OCI-LY1 (cell line): Measurements from ENCODE around the gene ESPL1.

ENCODE experiments used
- H2AFZ ChIP-seq: fragments of 200-600 bp; sonication (generic), shearing (Covaris generic); 2 replicates; pipeline ENCODE4 v1.6.0; 2014; ENCODE audit warnings: antibody characterized with exemption, mild to moderate bottlenecking, low read length
- H3F3A ChIP-seq: fragments of 200-600 bp; sonication (generic), shearing (Covaris generic); 2 replicates; pipeline ENCODE4 v1.6.0; 2014; ENCODE audit warnings: mild to moderate bottlenecking, antibody characterized with exemption, low read length, moderate library complexity; ENCODE audit not compliant: insufficient read depth
- H3K27ac ChIP-seq: fragments of 200-600 bp; sonication (generic); 2 replicates; pipeline ENCODE4 v1.5.1; 2014; ENCODE audit warnings: low read length, mixed run types, mild to moderate bottlenecking, low read depth; ENCODE audit not compliant: poor library complexity, severe bottlenecking
- H3K27me3 ChIP-seq: fragments of 200-600 bp; sonication (generic); 2 replicates; pipeline ENCODE4 v1.6.0; 2014; ENCODE audit warnings: antibody characterized with exemption, mild to moderate bottlenecking, low read length, moderate library complexity; ENCODE audit not compliant: insufficient read depth
- H3K36me3 ChIP-seq: fragments of 200-600 bp; sonication (generic); 2 replicates; pipeline ENCODE4 v1.6.1; 2014; ENCODE audit warnings: mild to moderate bottlenecking, antibody characterized with exemption, low read length, moderate library complexity, mixed read lengths; ENCODE audit not compliant: insufficient read depth
- H3K4me1 ChIP-seq: fragments of 200-600 bp; sonication (generic); 2 replicates; pipeline ENCODE4 v1.5.1; 2014; ENCODE audit warnings: mild to moderate bottlenecking, low read length, moderate library complexity; ENCODE audit not compliant: insufficient read depth, severe bottlenecking
- H3K4me2 ChIP-seq: fragments of 200-600 bp; sonication (generic), shearing (Covaris generic); 2 replicates; pipeline ENCODE4 v1.6.1; 2014; ENCODE audit warnings: low read length
- H3K4me3 ChIP-seq: fragments of 200-600 bp; sonication (generic); 2 replicates; pipeline ENCODE4 v1.5.1; 2014; ENCODE audit warnings: low read length, low read depth, mild to moderate bottlenecking, mixed read lengths; ENCODE audit not compliant: poor library complexity, severe bottlenecking
- H3K79me2 ChIP-seq: fragments of 200-600 bp; shearing (Covaris generic); 2 replicates; pipeline ENCODE4 v1.6.1; 2016; ENCODE audit warnings: mixed run types, low read length, mixed read lengths; ENCODE audit not compliant: insufficient read depth
- H3K9ac ChIP-seq: fragments of 200-600 bp; sonication (generic), shearing (Covaris generic); 2 replicates; pipeline ENCODE4 v1.6.1; 2014; ENCODE audit warnings: mild to moderate bottlenecking, low read length, mixed read lengths
- H3K9me2 ChIP-seq: fragments of 200-600 bp; sonication (generic), shearing (Covaris generic); 2 replicates; pipeline ENCODE4 v1.6.1; 2014; ENCODE audit warnings: low read depth, mild to moderate bottlenecking, low read length, mixed read lengths
- H3K9me3 ChIP-seq: fragments of 200-600 bp; shearing (Covaris generic); 2 replicates; pipeline ENCODE4 v1.6.1; 2014; ENCODE audit warnings: low read length, mixed read lengths
- H4K20me1 ChIP-seq: fragments of 200-600 bp; sonication (generic), shearing (Covaris generic); 2 replicates; pipeline ENCODE4 v1.6.0; 2016; ENCODE audit warnings: mild to moderate bottlenecking, low read length; ENCODE audit not compliant: insufficient read depth
- EZH2 ChIP-seq: fragments of 200-600 bp; sonication (generic), shearing (Covaris generic); IDR thresholded peaks from 2 replicates; pipeline ENCODE4 v1.8.0; 2017; ENCODE audit warnings: borderline replicate concordance, mixed run types, mild to moderate bottlenecking, antibody characterized with exemption, low read length, moderate library complexity, mixed read lengths
- TF ChIP-seq, protein P1 (sequence below): fragments of 200-600 bp; sonication (generic), shearing (Covaris generic); IDR thresholded peaks from 2 replicates; pipeline ENCODE4 v1.5.1; 2017; ENCODE audit warnings: mild to moderate bottlenecking, antibody characterized with exemption, low read length, moderate library complexity, mixed read lengths

The ESPL1 gene

DNA sequence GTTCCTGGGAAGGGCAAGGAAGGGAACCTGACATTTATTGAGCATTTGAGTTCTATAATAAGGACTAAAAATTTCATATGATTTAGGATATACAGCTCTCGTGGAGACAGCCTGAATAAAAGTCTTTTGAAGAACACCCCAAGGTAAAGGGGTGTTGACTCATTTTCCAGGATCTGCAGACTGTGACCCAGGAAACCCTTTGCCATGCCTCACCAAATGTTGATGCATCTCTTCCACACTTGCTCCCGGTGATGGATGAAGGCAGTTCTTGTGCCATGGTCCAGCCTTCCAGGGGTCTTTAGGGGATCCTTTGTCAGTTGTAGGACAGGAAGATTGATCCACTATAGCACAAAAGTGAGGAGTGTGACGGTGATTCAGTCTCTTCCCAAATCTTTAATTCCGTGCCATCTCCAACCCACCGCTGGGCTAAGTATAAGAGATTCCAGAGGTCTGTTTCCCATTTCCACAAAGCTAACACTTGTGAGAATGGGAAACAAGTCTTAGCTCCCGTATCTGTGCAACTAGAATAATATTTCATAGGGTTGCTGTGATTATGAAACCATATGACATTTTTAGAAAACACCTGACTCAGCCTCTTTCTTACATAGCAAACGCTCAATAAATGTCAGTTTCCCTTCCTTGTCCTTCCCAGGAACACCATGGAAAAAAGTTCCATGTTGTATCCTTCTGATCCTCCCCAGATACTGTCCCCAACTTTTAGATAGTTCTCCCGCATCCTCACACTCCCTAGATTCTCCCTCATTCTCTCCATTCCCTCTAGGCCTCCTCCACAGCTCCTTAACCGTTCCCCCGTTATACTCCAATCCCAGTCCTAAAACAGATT, 52.5 kb downstream of the ESPL1 start:
- H2AFZ ChIP-seq, result no peak overlapping the region
- TF ChIP-seq, protein P1, sequence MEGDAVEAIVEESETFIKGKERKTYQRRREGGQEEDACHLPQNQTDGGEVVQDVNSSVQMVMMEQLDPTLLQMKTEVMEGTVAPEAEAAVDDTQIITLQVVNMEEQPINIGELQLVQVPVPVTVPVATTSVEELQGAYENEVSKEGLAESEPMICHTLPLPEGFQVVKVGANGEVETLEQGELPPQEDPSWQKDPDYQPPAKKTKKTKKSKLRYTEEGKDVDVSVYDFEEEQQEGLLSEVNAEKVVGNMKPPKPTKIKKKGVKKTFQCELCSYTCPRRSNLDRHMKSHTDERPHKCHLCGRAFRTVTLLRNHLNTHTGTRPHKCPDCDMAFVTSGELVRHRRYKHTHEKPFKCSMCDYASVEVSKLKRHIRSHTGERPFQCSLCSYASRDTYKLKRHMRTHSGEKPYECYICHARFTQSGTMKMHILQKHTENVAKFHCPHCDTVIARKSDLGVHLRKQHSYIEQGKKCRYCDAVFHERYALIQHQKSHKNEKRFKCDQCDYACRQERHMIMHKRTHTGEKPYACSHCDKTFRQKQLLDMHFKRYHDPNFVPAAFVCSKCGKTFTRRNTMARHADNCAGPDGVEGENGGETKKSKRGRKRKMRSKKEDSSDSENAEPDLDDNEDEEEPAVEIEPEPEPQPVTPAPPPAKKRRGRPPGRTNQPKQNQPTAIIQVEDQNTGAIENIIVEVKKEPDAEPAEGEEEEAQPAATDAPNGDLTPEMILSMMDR, result no peak
- TF ChIP-seq EZH2, result no peak
- no peaks in the 10 kb centered on the region for H3K27me3 ChIP-seq
- peak overlapping the region; percentile 83 for H3K4me3 ChIP-seq
- H3K27ac ChIP-seq, result peak overlapping the region; percentile 94
- no peaks in the 10 kb centered on the region for H3K9me3 ChIP-seq
- peak overlapping the region; percentile 79 for H3K4me2 ChIP-seq
- no peaks in the 10 kb centered on the region for H4K20me1 ChIP-seq
- H3K79me2 ChIP-seq, result no peaks in the 10 kb centered on the region
- H3K36me3 ChIP-seq, result peaks cover 30% of the 10 kb centered on the region
- H3K9me2 ChIP-seq, result no peaks in the 10 kb centered on the region
- H3F3A ChIP-seq, result no peaks in the 10 kb centered on the region; the same call in 1 of the 2 replicates
- peak overlapping the region; percentile 91 for H3K9ac ChIP-seq
- H3K4me1 ChIP-seq, result peaks cover 38% of the 10 kb centered on the region

DNA sequence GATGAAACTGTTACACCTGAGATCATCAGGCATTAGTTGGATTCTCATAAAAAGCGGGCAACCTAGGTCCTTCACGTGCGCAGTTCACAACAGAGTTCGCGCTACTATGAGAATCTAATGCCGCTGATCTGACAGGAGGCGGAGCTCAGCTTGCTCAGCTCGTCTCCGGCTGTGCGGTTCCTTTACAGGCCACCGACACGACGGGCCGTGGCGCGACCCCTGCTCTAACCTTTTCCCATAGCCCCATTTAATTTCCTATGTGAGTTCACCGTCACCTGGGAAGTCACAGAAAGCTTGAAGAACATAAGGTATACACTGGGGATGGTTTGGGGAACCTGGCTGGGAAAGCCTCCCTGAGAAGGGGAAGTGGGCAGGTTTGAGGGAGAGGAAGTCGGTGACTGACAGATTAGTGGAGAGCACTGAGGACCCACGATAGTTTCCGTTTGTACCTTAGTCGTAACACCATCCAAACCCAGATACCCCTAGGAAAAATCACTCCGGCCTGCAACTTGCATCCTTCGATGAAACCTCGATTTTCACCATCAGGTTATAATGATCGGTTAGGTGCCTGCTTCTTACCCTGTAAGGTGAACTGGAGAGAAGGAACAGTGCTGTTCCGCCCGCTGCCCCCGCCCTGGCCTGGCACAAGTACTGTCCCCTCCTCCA, 56.1 kb downstream of the ESPL1 start:
- Histone ChIP-seq H3K9me2 (no peaks in the 10 kb centered on the region), H3K27ac (peak overlapping the region; percentile 87), H3K9me3 (no peaks in the 10 kb centered on the region), H4K20me1 (no peaks in the 10 kb centered on the region), H3K4me3 (peak overlapping the region; percentile 67), H3F3A (no peaks in the 10 kb centered on the region; the same call in 1 of the 2 replicates), H3K9ac (peak overlapping the region; percentile 83), H3K79me2 (no peaks in the 10 kb centered on the region), H3K36me3 (peaks cover 6% of the 10 kb centered on the region; the same call in 1 of the 2 replicates), H3K4me1 (peaks cover 44% of the 10 kb centered on the region), H3K4me2 (peak overlapping the region; percentile 93), H3K27me3 (no peaks in the 10 kb centered on the region), H2AFZ (0 out of 2 replicates have a peak overlapping the region, but pooled peaks have one; percentile 0)
- no peak for TF ChIP-seq EZH2
- TF ChIP-seq, protein P1, result no peak

DNA sequence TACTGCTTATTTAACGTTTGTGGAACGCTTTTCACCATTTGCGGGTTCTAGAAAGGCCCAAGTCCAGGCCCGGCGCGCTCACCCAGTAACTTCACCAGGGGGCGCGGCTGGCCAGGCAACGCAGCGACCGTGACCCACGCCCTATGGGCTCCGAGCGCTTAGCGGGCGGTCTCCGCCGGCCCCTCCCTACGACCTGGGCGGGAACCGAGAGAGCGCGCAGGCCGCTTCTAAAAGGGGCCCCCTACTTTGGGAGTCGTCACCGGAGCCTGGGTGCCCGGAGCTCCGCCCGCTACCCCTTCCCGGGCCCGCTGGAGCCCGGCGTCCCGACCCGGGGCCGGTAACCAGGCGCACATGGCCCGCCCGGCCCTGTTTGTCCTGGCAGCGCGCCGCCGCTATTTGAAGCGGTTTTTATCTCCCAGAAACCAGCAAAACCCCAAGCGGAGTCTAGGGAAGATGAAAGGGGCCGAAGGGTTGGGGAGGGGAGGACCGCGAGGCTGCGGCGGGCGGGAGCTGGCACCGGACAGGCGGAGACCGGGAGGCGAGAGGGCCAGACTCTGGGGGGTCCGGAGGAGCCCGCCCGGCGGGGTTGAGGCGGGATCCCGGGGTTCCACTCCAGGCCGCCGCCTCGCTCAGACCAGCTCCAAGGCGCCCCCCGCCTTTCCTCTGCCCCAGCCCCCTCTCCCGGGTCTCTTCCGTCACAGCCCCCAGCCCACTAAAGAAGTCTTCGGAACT, 56.8 kb downstream of the ESPL1 start:
- Histone ChIP-seq H3K9ac (peak overlapping the region; percentile 83), H3K36me3 (peaks cover 3% of the 10 kb centered on the region; the same call in 1 of the 2 replicates), H3K4me3 (peak overlapping the region; percentile 67), H3K9me3 (no peaks in the 10 kb centered on the region), H3K4me2 (peak overlapping the region; percentile 93), H3F3A (no peaks in the 10 kb centered on the region; the same call in 1 of the 2 replicates), H4K20me1 (no peaks in the 10 kb centered on the region), H3K27ac (peak overlapping the region; percentile 87), H2AFZ (peak overlapping the region; percentile 37; the same call in 1 of the 2 replicates), H3K9me2 (no peaks in the 10 kb centered on the region), H3K79me2 (no peaks in the 10 kb centered on the region), H3K4me1 (peaks cover 43% of the 10 kb centered on the region), H3K27me3 (no peaks in the 10 kb centered on the region)
- TF ChIP-seq, protein P1, result peak; percentile 85
- TF ChIP-seq EZH2, result no peak
